Mononuclear cell (primary cell): ENCODE results near the gene RNF5. TPM values are rescaled to one million over a fixed set of nuclear protein-coding genes. Genes with fewer than 3 reads are reported as not detected.
"Not testable (repeated sequence)": the region's sequence is repeated elsewhere in the genome, so short reads cannot be mapped to it uniquely, and the experiment has no call there.

ENCODE experiments used
- H3K27me3 ChIP-seq: 2 replicates; pipeline ENCODE4 v1.6.0; 2011; ENCODE audit warnings: low read length, control low read depth; ENCODE audit not compliant: insufficient read depth
- H3K4me1 ChIP-seq: 2 replicates; pipeline ENCODE4 v1.5.1; 2011; ENCODE audit warnings: mild to moderate bottlenecking, low read length, control low read depth; ENCODE audit not compliant: insufficient read depth
- H3K4me3 ChIP-seq: 2 replicates; pipeline ENCODE4 v1.5.1; 2011; ENCODE audit warnings: mild to moderate bottlenecking, low read length, moderate library complexity
- H3K9me3 ChIP-seq: 2 replicates; pipeline ENCODE4 v1.5.1; 2011; ENCODE audit warnings: low read depth, mild to moderate bottlenecking, control low read depth, low read length
- total RNA-seq: library from RNA; depleted of rRNA; stranded (reverse); fragments of >200 nt; gene quantifications from one replicate; pipeline ENCODE4 v1.2.3, GENCODE V29; 2012

The RNF5 gene, protein sequence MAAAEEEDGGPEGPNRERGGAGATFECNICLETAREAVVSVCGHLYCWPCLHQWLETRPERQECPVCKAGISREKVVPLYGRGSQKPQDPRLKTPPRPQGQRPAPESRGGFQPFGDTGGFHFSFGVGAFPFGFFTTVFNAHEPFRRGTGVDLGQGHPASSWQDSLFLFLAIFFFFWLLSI
- total RNA-seq = 13.2 TPM

DNA sequence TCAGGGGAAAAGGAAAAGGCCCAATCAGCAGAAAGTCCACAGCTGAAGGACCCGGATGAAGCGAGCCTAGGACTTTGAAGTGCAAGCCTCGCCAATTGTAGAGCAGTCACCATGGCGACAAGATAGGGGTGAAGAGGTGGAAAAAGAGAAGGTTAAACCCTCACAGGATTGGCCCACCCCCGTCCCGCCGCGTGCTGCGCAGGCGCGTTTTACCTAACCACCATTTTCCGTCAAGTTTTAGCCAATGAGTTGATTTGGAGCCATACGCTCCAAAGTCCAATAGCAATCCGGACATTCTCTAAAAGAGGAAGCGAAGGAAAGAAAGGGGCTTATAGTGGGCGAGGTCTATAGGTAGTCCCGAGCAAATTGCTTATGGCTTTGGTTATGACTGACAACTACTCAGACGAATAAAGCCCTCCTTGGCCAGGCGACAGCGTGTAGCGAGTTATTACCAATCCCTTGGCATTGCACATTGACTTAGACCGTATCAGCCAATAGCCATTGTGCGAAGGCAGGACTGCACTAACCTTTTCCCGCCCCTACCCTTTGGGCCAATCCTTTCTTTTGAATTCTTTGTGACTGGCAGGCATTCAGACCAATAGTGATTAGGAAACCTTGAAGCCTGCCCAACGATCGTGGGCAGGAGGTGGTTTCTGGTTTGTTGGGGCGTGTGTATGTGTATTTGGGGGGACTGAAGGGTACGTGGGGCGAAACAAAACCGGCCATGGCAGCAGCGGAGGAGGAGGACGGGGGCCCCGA, at the start of gene RNF5:
Gene RNF5 (plus strand): TSS at position 618 of the 759 bp plus-strand sequence. CDS start 107 bp downstream, at position 725.
- H3K27me3 ChIP-seq = no peaks in the 10 kb centered on the region
- peak within 1 kb of the TSS; percentile 57 for H3K4me3 ChIP-seq
- H3K4me1 ChIP-seq = peaks cover 66% of the 10 kb centered on the region
- H3K9me3 ChIP-seq = no peaks in the 10 kb centered on the region

DNA sequence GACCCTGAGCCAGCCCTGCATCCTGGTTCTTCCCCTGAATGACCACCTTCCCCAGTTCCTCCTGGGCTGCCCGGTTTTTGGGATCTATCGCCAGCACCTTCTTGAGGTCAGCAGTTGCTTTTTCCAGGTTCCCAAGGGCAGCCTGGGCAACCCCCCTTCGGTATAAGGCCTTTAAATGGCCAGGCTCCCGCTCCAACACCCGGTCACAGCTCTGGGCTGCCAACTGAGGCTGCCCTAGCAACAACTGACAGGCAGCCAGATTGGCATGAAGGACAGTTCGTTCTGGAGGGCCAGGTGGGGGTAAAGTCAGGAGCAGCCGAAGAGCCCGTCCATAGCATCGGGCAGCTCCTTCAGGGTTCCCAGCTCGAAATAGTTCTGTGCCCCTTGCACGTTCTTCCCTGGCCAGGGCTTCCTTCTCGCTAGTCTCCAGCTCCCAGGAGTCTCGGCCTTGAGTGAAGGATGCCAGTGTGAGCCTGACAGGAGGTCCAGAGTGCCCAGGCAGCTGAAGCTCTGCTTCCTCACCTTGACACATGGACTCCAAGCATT, 49.4 kb upstream of the RNF5 start:
- Histone ChIP-seq H3K9me3 (no peaks in the 10 kb centered on the region), H3K27me3 (no peaks in the 10 kb centered on the region), H3K4me3 (no peak overlapping the region), H3K4me1 (peaks cover 38% of the 10 kb centered on the region)

DNA sequence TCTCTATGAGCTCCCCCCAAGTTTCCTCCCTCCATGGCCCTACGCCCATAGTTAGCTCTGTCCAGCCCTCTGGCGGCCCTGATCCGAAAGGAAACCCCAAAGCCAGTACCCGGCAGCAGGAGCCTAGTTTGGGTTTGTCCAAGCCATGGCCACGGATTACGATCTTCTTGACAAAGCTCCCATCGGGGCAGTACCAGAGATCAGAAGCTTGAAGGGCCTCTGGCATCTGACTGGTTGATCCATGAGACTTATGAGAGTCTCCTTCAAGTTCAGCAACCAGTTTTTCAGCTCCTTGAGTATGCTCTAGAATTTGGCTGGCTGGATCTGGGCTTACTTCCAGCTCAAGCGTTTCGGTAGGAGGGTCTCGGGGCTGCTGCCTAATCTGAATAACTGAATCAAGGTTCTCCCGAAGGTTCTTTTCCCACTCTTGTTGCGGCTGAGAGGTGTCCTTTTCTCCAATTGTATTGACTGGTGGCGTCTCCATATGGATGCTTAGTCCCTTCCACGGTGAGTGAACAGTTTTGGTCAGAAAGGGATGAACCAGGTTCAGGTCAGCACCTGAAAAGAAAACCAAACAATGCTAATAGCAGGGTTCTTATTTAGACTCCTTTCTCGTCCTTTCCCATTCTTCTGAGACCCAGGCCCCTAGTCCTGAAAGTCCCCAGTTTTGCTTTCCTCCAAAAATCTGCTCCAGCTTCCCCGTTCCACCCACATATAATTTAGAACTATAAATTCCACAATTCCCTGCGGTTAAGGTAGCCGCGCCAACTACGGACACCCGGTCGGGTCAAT, 48.7 kb upstream of the RNF5 start:
- Histone ChIP-seq H3K4me1 (peaks cover 38% of the 10 kb centered on the region), H3K4me3 (peak overlapping the region; percentile 52), H3K27me3 (no peaks in the 10 kb centered on the region), H3K9me3 (no peaks in the 10 kb centered on the region)

DNA sequence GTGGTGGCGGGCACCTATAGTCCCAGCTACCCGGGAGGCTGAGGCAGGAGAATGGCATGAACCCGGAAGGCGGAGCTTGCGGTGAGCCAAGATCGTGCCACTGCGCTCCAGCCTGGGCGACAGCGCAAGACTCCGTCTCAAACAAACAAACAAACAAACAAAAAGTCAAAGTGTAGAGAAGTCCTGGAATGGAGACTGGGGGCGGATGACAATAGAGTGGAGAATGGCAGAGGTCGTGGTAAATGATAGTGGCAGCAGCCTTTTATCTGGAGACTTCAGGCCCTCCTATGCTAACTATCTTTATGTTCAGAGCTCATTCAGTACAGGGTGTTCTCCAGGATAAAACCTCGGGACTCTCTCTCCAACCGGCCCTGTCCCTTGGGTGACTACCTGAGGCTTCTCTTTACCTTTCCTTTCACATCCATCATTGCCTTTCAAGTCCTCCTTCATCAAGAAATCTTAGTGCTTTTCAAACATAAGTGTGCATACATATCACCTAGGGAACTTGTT, 46.7 kb upstream of the RNF5 start:
- no peaks in the 10 kb centered on the region for H3K27me3 ChIP-seq
- H3K4me1 ChIP-seq = peaks cover 35% of the 10 kb centered on the region
- no peaks in the 10 kb centered on the region for H3K9me3 ChIP-seq
- no peak overlapping the region for H3K4me3 ChIP-seq

DNA sequence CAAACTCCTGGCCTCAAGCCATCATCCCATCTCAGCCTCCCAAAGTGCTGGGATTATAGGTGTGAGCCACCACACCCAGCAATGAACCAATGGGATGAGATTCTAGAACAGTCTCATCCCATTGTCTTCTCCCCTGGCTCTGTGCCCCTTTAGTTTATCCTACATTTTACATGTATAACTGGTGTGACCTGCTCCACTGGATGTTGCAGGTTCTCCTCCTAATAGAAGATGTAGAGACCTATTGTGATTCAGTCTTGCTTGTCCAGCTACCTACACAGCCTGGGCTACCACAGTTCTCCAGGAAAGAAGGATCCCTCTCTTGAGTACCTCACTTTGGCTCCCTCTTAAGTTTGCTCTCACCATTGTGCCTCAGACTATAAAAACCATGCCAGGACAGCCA, 46.1 kb upstream of the RNF5 start:
- Histone ChIP-seq H3K4me3 (no peak overlapping the region), H3K9me3 (no peaks in the 10 kb centered on the region), H3K4me1 (peaks cover 29% of the 10 kb centered on the region), H3K27me3 (no peaks in the 10 kb centered on the region)

DNA sequence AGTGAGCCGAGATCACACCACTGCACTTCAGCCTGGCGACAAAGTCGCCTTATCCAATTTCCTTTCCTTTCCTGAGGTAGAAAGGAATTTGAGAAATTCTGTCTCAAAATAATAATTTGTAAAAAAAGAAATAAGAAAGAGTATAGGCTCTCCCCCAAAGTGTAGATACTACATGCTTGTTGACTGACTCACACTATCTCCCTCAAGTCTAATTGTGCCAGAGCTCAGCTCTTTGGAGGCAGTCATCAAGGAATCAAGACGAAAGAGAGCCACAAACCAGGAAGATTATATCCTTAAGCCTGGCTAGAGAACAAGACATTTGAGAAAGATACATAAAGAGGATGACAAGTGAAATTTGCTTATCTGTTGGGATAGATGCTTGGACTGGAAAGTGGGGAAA, 44.4 kb upstream of the RNF5 start:
- Histone ChIP-seq H3K27me3 (no peaks in the 10 kb centered on the region), H3K4me1 (peaks cover 18% of the 10 kb centered on the region), H3K9me3 (no peaks in the 10 kb centered on the region), H3K4me3 (no peak overlapping the region)

DNA sequence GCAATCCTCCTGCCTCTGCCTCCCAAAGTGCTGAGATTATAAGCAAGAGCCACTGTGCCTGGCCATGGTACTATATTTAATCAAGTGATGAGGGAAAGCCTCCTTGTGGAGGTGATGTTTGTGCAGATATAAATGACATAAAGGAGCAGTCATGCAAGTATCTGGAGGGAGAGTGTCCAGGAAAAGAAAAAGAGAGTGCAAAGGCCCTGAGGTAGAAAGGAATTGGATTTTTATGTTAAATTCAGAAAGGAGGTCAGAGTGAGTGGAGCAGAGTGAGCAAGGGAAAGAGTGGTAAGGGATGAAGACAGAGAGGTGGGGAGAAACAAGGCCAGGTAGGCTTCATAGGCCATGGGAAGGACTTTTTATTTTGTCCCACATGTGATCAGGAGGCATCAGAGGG, 40.8 kb upstream of the RNF5 start:
- H3K4me3 ChIP-seq = no peak overlapping the region
- no peaks in the 10 kb centered on the region for H3K27me3 ChIP-seq
- no peaks in the 10 kb centered on the region for H3K9me3 ChIP-seq
- H3K4me1 ChIP-seq = no peaks in the 10 kb centered on the region

DNA sequence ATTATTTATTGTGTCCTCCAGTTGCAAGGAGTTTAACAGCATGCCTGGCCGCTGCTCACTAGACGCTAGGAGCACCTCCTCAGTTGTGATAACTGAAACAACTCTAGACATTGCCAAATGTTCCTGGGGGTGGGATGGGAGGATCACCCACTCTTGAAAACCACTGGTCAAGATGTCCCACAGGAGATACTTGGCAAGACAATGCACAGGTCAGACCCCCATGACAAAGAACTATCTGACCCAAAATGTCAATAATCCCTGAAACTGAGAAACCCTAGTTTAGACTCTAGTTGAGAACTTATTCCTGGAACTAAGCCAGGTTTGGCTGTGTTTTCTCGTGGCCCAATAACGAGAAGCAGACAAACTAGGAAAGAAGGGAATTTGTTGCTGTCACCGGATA, 38.6 kb upstream of the RNF5 start:
- Histone ChIP-seq H3K4me1 (no peaks in the 10 kb centered on the region), H3K27me3 (no peaks in the 10 kb centered on the region), H3K9me3 (no peaks in the 10 kb centered on the region), H3K4me3 (no peak overlapping the region)

DNA sequence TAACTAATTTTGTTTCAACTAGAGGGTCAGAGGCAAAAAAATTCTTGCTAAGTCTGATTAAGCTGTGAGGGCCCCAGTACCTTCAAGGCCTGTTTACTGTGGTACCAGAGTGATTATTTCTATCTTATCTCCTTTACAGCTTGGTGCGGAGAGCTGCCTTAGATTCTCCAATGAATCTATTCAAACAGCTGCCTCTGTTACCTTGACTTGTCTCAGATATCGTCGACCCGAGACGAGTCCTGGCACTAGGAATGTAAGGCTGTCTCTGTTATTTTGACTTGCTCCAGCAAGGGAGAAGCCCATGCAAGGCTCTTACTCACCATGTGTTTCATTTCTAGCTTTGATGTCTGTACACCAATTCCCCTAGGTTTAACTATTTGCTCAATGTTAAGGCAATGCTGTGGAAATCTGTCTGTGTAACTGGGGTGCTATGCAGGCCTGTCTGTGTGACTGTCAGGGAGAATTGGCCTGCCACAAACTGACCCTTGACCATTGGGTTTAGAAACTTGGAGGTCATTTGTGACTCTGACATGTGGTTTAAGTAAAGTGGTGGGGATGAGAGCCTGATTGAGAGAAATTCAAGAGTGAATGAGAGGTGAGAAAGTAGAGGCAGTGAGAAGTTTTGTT, 37.7 kb upstream of the RNF5 start:
- H3K4me3 ChIP-seq = no peak overlapping the region
- H3K9me3 ChIP-seq = no peaks in the 10 kb centered on the region
- no peaks in the 10 kb centered on the region for H3K27me3 ChIP-seq
- no peaks in the 10 kb centered on the region for H3K4me1 ChIP-seq

DNA sequence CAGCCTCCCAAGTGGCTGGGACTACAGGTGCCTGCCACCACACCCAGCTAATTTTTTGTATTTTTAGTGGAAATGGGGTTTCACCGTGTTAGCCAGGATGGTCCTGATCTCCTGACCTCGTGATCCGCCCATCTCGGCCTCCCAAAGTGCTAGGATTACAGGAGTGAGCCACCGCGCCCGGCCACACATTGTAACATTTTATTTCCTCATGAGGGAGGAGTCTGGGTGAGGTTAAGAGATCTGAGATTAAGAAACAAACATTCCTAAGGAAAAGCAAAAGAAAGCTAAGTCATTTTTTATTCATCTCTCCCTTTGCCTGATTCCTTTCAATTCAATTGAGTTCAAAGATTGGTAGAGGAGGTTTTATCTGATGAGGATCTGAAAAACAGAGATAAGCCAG, 34.0 kb upstream of the RNF5 start:
- not testable (repeated sequence) for H3K4me3 ChIP-seq, H3K9me3 ChIP-seq
- Histone ChIP-seq H3K4me1 (peaks cover 13% of the 10 kb centered on the region), H3K27me3 (peaks cover 17% of the 10 kb centered on the region)

DNA sequence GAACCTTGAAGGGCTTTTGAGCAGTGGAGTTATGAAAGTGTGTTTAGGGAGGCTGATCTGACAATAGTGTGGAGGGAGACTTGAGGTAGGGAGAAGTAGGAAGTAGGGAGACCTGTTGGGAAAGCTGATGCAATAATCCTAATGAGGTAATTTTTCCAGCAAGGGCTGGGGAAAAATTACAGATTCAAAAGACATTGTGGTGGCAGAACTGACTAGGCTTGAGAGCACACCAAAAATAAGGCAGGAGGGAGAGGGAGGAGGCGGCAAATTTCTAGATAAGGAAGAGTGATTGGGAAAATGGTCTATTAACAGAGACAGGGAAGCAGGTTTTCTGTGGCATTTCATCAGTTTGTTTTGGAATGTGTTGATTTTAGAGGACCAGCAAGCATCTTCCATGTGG, 31.9 kb upstream of the RNF5 start:
- Histone ChIP-seq H3K4me3 (no peak overlapping the region), H3K4me1 (peaks cover 15% of the 10 kb centered on the region), H3K9me3 (no peaks in the 10 kb centered on the region), H3K27me3 (peaks cover 31% of the 10 kb centered on the region)

DNA sequence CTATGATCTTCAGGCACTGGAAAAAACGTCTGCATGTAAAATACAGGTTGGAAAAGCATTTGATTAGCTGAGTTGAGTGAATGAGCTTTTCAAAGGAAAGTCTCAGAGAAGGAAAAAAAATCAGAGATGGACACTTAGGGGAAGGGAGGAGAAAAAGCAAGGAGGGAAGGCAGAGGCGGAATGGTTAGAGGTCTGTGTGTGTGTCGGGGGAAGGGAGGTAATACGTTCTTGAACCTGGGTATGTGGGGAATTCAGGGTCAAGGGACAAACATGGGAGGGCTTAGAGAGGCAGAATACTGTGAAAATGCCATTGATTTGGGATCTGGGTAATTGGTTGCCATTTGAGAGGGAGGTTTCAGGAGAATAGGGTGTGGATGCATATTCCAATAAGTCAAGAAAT, 31.5 kb upstream of the RNF5 start:
- Histone ChIP-seq H3K4me3 (no peak overlapping the region), H3K9me3 (no peaks in the 10 kb centered on the region), H3K4me1 (peaks cover 15% of the 10 kb centered on the region), H3K27me3 (peaks cover 33% of the 10 kb centered on the region)

DNA sequence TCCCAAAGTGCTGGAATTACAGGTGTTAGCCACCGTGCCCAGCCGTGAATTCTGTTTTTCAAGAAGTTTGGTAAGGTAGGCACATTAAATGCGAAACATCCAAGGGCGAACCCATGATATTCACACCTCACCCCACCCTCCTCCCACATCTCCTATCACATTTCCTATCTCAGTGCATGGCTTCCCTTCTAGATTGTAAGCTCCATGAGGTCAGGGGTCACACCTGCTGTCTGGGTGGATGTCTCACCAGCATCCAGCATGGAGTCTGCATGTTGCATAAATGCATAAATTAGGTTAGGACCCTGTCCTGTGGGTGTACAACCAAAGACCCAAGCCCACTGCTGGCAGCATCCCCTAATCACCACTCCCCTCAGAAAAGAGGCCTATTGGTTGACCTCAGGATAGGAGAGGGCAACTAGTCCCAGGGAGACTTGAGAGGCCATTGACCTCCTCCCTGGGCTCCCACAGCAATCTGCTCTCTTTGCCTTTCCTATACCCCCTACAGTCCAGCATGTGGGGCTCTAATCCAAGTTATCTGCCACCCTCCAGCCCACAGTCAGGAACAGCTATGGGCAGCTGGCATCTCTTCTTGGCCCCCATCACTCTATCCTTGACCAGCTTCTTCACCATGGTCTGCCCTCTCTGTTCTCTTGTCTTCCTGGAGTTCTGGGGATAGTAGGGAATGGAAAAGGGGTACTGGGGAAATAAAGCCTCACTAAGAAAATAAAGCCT, 30.6 kb upstream of the RNF5 start:
- Histone ChIP-seq H3K4me1 (peaks cover 20% of the 10 kb centered on the region), H3K4me3 (no peak overlapping the region), H3K27me3 (peaks cover 39% of the 10 kb centered on the region), H3K9me3 (no peaks in the 10 kb centered on the region)
